K562 (cell line): ENCODE results near the gene IFRD1. TPM values are rescaled to one million over a fixed set of nuclear protein-coding genes. Genes with fewer than 3 reads are reported as not detected.

ENCODE experiments used
- ARID1B ChIP-seq: fragments of 450-650 bp; IDR thresholded peaks from 2 replicates; pipeline ENCODE4 v1.6.1; 2016; ENCODE audit warnings: antibody characterized with exemption, mild to moderate bottlenecking, inconsistent platforms
- CREBBP ChIP-seq: IDR thresholded peaks from one replicate; pipeline ENCODE4 v1.6.1; 2012; ENCODE audit warnings: low read depth, mild to moderate bottlenecking, control low read depth, inconsistent platforms, low read length
- DPF2 ChIP-seq: fragments of 450-650 bp; IDR thresholded peaks from 2 replicates; pipeline ENCODE4 v1.6.1; 2016
- GABPB1 ChIP-seq: sonication (generic); formaldehyde crosslinking; IDR thresholded peaks from 2 replicates; pipeline ENCODE4 v1.8.0; 2022; ENCODE audit warnings: mild to moderate bottlenecking, missing genetic modification reagents
- HDAC1 ChIP-seq, 2 experiments: fragments of 450-650 bp; IDR thresholded peaks; 2 replicates each; pipeline ENCODE4 v1.6.1; 2016 to 2017; ENCODE audit warnings: inconsistent platforms in 1 of 2, mild to moderate bottlenecking in 1 of 2, moderate library complexity in 1 of 2
- KDM1A ChIP-seq, 2 experiments: fragments of 450-650 bp; IDR thresholded peaks; 2 replicates each; pipeline ENCODE4 v1.6.1; 2016; ENCODE audit warnings: mild to moderate bottlenecking in 2 of 2
- MTF1 ChIP-seq: fragments of 250-450 bp; sonication (Bioruptor Pico); IDR thresholded peaks from 2 replicates; pipeline ENCODE4 v1.9.0; 2021; ENCODE audit warnings: moderate library complexity, mild to moderate bottlenecking, inconsistent platforms, borderline replicate concordance
- OTX1 ChIP-seq: fragments of 450-650 bp; formaldehyde crosslinking; IDR thresholded peaks from 2 replicates; pipeline ENCODE4 v1.4.0; 2022; ENCODE audit warnings: mild to moderate bottlenecking
- POLR2AphosphoS5 ChIP-seq: IDR thresholded peaks from 2 replicates; pipeline ENCODE4 v1.6.1; 2011; ENCODE audit warnings: mild to moderate bottlenecking, low read depth, low read length, moderate library complexity; ENCODE audit not compliant: control insufficient read depth, insufficient read depth
- POLR2B ChIP-seq: fragments of 450-650 bp; IDR thresholded peaks from 2 replicates; pipeline ENCODE4 v1.6.1; 2018; ENCODE audit warnings: low read depth; ENCODE audit not compliant: partially characterized antibody
- RBM25 ChIP-seq: fragments of 200-400 bp; formaldehyde crosslinking; IDR thresholded peaks from 2 replicates; pipeline ENCODE4 v1.6.1; 2018; ENCODE audit warnings: low read length, low read depth, moderate library complexity; ENCODE audit not compliant: severe bottlenecking
- ZBTB17 ChIP-seq: fragments of 450-650 bp; formaldehyde crosslinking; IDR thresholded peaks from 2 replicates; pipeline ENCODE4 v1.4.0; 2020; ENCODE audit warnings: mild to moderate bottlenecking
- ZNF239 ChIP-seq: fragments of 250-450 bp; sonication (Bioruptor Pico); IDR thresholded peaks from 2 replicates; pipeline ENCODE4 v1.4.0; 2020; ENCODE audit warnings: mild to moderate bottlenecking
- ZNF41 ChIP-seq: fragments of 250-450 bp; sonication (Bioruptor Pico); conservative IDR thresholded peaks from 2 replicates; pipeline ENCODE4 v1.4.0; 2020; ENCODE audit warnings: mild to moderate bottlenecking
- ZNF551 ChIP-seq: fragments of 250-450 bp; sonication (Bioruptor Pico); IDR thresholded peaks from 2 replicates; pipeline ENCODE4 v1.5.0; 2021; ENCODE audit warnings: mild to moderate bottlenecking, moderate library complexity
- ZNF586 ChIP-seq: fragments of 450-650 bp; formaldehyde crosslinking; conservative IDR thresholded peaks from 2 replicates; pipeline ENCODE4 v1.4.0; 2020; ENCODE audit warnings: mild to moderate bottlenecking, moderate library complexity
- polyA plus RNA-seq, 8 experiments: library from polyadenylated mRNA; depleted of rRNA in 4 of 8; stranded (reverse) in 5 of 8; unstranded in 3 of 8; fragments of >200 nt; fragmentation: Nextera tagmentation in 2 of 8; fragmentation: Illumina TruSeq in 1 of 8; extraction: Ambion mirVana in 2 of 8; extraction: Trizol in 1 of 8; gene quantifications; 2 replicates each; pipeline versions ENCODE4 v1.2.1 to v1.2.3, GENCODE V29; 2011 to 2014; ENCODE audit warnings: inconsistent platforms in 1 of 8, missing spikeins in 1 of 8
- total RNA-seq, 7 experiments: library from RNA; depleted of rRNA in 6 of 7; stranded (reverse); fragments of >200 nt in 6 of 7; fragmentation: Illumina TruSeq in 2 of 7; extraction: Trizol in 2 of 7; gene quantifications; 2 replicates each; pipeline versions ENCODE4 v1.2.1 to v1.2.3, GENCODE V29; 2011 to 2021; ENCODE audit warnings: low replicate concordance in 1 of 7
- TF ChIP-seq, protein P1 (sequence below): sonication (generic); formaldehyde crosslinking; IDR thresholded peaks from 2 replicates; pipeline ENCODE4 v1.8.1; 2022; ENCODE audit warnings: missing genetic modification reagents
- TF ChIP-seq, protein P2 (sequence below): fragments of 250-450 bp; sonication (Bioruptor Pico); IDR thresholded peaks from 2 replicates; pipeline ENCODE4 v1.5.0; 2021
- TF ChIP-seq, protein P3 (sequence below): IDR thresholded peaks from 2 replicates; pipeline ENCODE4 v1.6.1; 2014; ENCODE audit warnings: antibody characterized with exemption
- TF ChIP-seq, protein P4 (sequence below): sonication (generic); formaldehyde crosslinking; IDR thresholded peaks from 2 replicates; pipeline ENCODE4 v1.8.0; 2022; ENCODE audit warnings: mild to moderate bottlenecking, missing genetic modification reagents
- TF ChIP-seq, protein P5 (sequence below): sonication (generic); IDR thresholded peaks from 2 replicates; pipeline ENCODE4 v1.6.1; 2016

IFRD1 gene
- total and polyA plus RNA-seq, 9 of the 15 experiments (the other 6 are each of a cell fraction or from before 2014, with no cell fraction given): 27.6 to 81.8 (median 68.1) TPM

DNA sequence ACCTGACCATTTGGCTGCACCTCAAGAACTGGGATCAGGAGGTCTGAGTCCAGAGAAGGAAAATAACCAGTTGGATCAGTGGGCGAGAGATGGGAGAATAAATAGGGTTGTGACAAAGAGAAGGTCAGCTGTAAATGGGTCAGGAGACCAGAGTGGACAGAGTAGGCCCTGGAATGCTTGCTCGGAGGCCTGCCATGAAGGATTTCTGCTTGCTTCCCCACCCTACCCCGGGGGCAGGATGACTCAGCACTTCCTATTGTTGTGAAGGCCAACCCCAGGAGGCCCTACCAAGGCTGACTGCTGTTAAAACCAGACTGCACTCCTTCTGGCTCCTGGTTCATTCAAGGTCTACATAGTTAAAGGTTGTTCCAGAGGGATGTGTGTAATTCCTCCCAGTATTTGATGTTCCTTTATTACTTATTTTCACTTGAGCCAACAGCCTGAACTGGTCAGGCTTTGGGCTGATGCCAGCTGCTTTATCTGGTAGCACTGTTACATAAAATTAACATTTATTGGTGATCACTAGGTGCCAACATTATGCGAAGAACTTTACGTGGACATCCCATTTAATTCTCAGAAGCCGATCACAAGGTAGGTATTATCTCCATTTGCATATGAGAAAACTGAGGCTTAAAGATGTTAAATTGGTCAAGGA, 27.3 kb upstream of the IFRD1 start (continued):
- TF ChIP-seq ZNF551 (CRISPR knock-in tag) (no peak), RBM25 (no peak), POLR2B (no peak), GABPB1 (no peak), CREBBP (no peak), DPF2 (peak; percentile 83), ZBTB17 (peak; percentile 77), ZNF239 (CRISPR knock-in tag) (peak; percentile 42; the same call in 1 of the 2 replicates), HDAC1 (IDR thresholded peaks at IDR 0.05) (0 out of 4 replicates have a peak, but pooled peaks of 1 of the 2 experiments have one; percentile 14), KDM1A (IDR thresholded peaks at IDR 0.05) (no peak), ARID1B (peak; percentile 70), POLR2AphosphoS5 (no peak), OTX1 (peak; percentile 21; the same call in 1 of the 2 replicates), ZNF41 (CRISPR knock-in tag) (no peak), ZNF586 (CRISPR knock-in tag) (no peak), MTF1 (no peak)
- TF ChIP-seq, protein P1, sequence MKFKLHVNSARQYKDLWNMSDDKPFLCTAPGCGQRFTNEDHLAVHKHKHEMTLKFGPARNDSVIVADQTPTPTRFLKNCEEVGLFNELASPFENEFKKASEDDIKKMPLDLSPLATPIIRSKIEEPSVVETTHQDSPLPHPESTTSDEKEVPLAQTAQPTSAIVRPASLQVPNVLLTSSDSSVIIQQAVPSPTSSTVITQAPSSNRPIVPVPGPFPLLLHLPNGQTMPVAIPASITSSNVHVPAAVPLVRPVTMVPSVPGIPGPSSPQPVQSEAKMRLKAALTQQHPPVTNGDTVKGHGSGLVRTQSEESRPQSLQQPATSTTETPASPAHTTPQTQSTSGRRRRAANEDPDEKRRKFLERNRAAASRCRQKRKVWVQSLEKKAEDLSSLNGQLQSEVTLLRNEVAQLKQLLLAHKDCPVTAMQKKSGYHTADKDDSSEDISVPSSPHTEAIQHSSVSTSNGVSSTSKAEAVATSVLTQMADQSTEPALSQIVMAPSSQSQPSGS (CRISPR knock-in tag): no peak
- TF ChIP-seq, protein P2, sequence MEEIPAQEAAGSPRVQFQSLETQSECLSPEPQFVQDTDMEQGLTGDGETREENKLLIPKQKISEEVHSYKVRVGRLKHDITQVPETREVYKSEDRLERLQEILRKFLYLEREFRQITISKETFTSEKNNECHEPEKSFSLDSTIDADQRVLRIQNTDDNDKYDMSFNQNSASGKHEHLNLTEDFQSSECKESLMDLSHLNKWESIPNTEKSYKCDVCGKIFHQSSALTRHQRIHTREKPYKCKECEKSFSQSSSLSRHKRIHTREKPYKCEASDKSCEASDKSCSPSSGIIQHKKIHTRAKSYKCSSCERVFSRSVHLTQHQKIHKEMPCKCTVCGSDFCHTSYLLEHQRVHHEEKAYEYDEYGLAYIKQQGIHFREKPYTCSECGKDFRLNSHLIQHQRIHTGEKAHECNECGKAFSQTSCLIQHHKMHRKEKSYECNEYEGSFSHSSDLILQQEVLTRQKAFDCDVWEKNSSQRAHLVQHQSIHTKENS: no peak
- TF ChIP-seq, protein P3, sequence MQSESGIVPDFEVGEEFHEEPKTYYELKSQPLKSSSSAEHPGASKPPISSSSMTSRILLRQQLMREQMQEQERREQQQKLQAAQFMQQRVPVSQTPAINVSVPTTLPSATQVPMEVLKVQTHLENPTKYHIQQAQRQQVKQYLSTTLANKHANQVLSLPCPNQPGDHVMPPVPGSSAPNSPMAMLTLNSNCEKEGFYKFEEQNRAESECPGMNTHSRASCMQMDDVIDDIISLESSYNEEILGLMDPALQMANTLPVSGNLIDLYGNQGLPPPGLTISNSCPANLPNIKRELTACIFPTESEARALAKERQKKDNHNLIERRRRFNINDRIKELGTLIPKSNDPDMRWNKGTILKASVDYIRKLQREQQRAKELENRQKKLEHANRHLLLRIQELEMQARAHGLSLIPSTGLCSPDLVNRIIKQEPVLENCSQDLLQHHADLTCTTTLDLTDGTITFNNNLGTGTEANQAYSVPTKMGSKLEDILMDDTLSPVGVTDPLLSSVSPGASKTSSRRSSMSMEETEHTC: no peak
- TF ChIP-seq, protein P4, sequence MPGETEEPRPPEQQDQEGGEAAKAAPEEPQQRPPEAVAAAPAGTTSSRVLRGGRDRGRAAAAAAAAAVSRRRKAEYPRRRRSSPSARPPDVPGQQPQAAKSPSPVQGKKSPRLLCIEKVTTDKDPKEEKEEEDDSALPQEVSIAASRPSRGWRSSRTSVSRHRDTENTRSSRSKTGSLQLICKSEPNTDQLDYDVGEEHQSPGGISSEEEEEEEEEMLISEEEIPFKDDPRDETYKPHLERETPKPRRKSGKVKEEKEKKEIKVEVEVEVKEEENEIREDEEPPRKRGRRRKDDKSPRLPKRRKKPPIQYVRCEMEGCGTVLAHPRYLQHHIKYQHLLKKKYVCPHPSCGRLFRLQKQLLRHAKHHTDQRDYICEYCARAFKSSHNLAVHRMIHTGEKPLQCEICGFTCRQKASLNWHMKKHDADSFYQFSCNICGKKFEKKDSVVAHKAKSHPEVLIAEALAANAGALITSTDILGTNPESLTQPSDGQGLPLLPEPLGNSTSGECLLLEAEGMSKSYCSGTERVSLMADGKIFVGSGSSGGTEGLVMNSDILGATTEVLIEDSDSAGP (CRISPR knock-in tag): no peak
- TF ChIP-seq, protein P5, sequence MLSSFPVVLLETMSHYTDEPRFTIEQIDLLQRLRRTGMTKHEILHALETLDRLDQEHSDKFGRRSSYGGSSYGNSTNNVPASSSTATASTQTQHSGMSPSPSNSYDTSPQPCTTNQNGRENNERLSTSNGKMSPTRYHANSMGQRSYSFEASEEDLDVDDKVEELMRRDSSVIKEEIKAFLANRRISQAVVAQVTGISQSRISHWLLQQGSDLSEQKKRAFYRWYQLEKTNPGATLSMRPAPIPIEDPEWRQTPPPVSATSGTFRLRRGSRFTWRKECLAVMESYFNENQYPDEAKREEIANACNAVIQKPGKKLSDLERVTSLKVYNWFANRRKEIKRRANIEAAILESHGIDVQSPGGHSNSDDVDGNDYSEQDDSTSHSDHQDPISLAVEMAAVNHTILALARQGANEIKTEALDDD: peak; percentile 8; the same call in 1 of the 2 replicates
